Right lung (tissue), 5 donors: ENCODE measurements around the gene HNRNPLL. TPM values are rescaled to one million over a fixed set of nuclear protein-coding genes. Genes with fewer than 3 reads are reported as not detected.
A peak's percentile ranks its signal among the peaks of the same experiment; 100 is the strongest.
"Not testable (repeated sequence)": the region's sequence is repeated elsewhere in the genome, so short reads cannot be mapped to it uniquely, and the experiment has no call there.

ENCODE experiments used
- DNase-seq, 2 donors: peaks; one replicate each; pipeline ENCODE4 v3.0.0-alpha.2; 2013
- polyA plus RNA-seq, 5 donors: library from polyadenylated mRNA; unstranded; fragments of 120-200 nt; gene quantifications; one replicate each; pipeline versions ENCODE4 v1.2.1 to v1.2.3, GENCODE V29; 2013; ENCODE audit warnings: inconsistent platforms in 1 of 5, low replicate concordance in 1 of 5; ENCODE audit not compliant: insufficient read length in 5 of 5, insufficient read depth in 1 of 5

The HNRNPLL gene
- polyA plus RNA-seq, 5 donors = 60.9 to 94.3 (median 79.7) TPM

- peak in 1 of 2 donors; percentile 64 for DNase-seq
Observed at GRCh38 chr2:38620282-38620977, 17.7 kb upstream of the HNRNPLL start.

DNA sequence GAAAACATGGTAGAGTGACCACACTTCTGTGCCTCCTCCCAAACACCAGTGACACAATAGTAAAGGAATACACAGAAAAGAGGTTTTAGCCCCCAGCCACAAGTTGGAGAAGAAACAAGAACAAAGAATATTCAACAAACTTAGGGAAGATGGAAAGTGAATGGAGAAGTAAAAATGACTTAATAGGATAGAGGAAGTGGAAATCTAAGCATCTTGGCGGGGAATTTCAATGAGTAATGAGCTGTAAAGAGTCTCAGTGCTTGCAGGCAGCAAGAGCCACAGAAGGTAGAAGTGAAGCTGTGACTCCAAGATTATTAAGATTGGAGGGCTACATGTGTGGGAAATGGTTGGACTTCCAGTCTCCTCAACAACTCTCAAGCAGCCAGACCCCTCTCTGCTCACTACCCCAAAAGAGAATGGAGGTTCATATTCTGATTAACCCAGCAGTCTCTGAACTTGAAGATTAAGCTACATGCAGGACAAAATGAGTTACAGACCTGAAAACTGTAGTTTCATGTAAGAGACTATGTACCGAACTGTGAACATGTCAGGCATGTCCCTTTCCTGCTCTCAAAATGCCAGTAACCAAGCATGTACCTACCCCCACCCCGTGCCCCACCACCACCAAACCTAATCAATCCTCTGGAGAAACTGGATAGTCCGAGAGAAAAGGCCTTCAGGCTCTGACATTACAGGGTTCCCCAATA lies 16.9 kb upstream of the HNRNPLL start:
- no peak for DNase-seq

GRCh38 chr2:38617301-38617700 lies 14.6 kb upstream of the HNRNPLL start:
- no peak for DNase-seq

- no peak for DNase-seq
Observed at GRCh38 chr2:38615237-38615636, 12.5 kb upstream of the HNRNPLL start.

GRCh38 chr2:38613849-38614213 lies 11.1 kb upstream of the HNRNPLL start:
- no peak for DNase-seq

GRCh38 chr2:38613126-38613848 lies 10.6 kb upstream of the HNRNPLL start:
- no peak for DNase-seq

- DNase-seq = no peak
Observed at GRCh38 chr2:38610851-38611801, 8.4 kb upstream of the HNRNPLL start.

GRCh38 chr2:38609246-38609645 lies 6.5 kb upstream of the HNRNPLL start:
- not testable (repeated sequence) for DNase-seq

GRCh38 chr2:38608755-38609154 lies 6.0 kb upstream of the HNRNPLL start:
- DNase-seq = no peak

DNA sequence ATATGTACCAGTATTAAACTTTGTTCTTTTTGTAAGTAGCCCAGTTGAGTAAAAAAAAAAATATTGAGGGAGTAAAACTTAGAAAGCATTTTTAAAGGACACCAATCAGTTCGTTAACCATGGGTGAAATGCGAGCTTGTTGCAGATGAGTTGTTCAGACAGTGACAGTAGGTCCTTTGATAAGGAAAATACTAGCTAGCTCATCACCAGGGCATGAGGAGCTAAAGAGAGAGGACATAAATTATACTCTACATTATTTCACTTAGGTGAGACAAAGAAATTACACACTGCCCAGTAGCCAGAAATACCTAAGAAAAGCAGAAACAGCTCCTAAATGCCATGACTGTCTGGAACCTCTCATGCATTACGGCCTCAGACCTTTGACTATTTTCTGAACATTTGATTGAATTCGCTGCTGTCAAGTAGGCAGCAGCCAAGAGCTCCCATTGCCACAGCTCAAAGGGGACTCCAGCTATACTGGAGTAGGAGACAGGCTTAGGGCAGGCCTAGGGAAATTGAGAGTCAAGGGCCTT lies 2.6 kb upstream of the HNRNPLL start:
- DNase-seq = no peak

DNA sequence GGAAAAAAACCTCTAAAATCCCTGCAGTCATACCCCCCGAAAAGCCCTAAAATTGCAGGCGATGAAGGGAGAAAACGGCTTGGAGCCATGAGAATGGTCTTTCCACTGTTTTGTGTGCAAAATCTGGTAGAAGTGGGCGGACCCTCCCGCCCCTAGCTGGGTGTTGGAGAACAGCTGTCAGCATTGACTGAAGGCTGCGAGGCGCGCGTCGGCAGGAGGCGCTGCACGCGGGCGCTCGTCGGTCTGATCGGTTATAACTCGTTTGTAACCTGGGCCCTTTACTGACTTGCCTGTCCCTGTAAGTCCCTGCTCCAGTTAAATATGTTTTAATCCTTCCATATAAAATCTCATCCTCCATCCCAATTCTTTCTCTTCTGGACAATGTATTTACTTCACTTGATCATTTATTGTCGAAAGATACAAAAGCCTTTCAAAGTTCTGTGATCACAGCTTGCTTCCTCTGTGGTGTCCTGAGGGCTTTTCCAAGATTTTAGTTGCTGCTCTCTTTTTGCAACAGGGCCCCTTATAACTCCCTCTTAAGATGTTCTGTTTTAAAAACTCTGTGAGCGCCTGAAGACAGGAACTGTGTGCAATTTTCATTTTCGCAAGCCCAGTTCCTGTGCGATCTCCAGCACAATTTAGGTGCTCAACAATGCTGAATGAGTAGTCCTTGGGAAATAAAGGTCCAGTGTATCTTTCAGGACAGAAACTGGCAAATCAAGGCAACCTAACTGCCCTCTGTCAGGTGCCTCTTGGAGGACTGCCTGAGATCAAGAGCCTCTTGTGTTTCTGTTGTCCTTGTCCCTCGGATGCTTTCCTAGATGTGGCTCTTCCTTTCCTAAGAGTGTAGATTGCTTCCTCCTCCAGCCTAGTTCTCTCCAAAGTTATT lies 918 bp upstream of the HNRNPLL start:
- peak; percentile 72 to 78 for DNase-seq

GRCh38 chr2:38602136-38602731 lies 494 bp downstream of the HNRNPLL start:
- DNase-seq = no peak

DNA sequence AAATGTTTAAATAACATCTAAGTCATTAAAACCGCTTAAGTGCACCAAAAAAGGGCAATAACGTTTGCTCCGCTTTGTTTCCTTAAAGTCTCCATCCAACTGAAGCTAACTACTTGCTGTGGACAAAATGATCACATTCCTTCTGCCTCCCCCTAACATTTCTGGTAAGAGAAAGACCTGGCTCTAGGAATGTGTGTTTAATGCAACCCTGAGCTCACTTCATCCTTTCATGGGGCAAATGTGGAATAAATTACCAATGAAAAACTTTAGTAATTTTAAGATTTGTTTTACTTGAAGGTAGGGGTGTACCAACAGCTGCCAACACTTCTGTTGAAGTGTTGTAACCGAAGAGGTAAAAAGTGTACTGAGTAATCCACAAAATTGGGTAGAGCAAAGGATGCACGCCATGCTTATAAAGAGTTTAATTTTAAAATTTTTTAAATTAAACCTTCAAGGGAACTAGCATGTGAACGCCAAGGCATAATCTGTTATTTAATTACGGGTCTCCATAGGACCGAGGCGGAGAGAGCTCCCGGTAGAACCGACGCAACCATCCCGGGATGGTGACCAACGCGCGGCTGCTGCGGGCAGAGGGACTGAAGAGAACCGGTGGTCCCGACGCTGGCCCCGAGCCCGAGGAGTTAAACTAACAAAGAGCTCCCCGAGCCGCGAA lies 1.1 kb downstream of the HNRNPLL start:
- no peak for DNase-seq

- no peak for DNase-seq
Observed at GRCh38 chr2:38600921-38601455, 1.7 kb downstream of the HNRNPLL start.

- no peak for DNase-seq
Observed at GRCh38 chr2:38600242-38600891, 2.4 kb downstream of the HNRNPLL start.

GRCh38 chr2:38599706-38600105 lies 3.0 kb downstream of the HNRNPLL start:
- no peak for DNase-seq

DNA sequence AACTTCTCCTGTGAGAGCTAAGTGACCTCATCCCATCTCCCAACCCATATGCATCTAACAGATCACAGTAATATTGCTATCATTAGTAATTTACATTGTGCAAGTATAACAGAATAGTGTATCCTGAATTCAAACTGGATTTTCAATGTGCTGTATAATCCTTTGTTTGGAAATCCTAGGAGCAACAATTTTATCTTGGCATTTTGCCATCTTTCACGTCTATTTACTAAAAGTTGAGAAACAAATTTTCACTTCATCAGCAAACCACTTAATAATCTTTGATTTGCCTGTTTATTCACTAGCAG lies 3.8 kb downstream of the HNRNPLL start:
- DNase-seq = no peak

- no peak for DNase-seq
Observed at GRCh38 chr2:38598200-38598990, 4.3 kb downstream of the HNRNPLL start.
